Activated CD8-positive, alpha-beta T cell treated with anti-CD3 and anti-CD28 coated beads for 36 hours (primary cell): ENCODE data around the gene CDA. TPM values are rescaled to one million over a fixed set of nuclear protein-coding genes. Genes with fewer than 3 reads are reported as not detected.
A peak's percentile ranks its signal among the peaks of the same experiment; 100 is the strongest.

Source experiments
- ATAC-seq: fragments of 200-7000 bp; cut with Tn5 transposase; one replicate; pipeline ENCODE4 v1.10.0; 2021; ENCODE audit warnings: mild to moderate bottlenecking, moderate library complexity
- CTCF ChIA-PET: fragments of 350-600 bp; sonication (Branson Sonifier 250); formaldehyde crosslinking; loops from one replicate; lab custom pipeline; 2021; ENCODE audit warnings: antibody characterized with exemption; lab: Charles Lee
- POLR2A ChIA-PET: fragments of 350-600 bp; sonication (Branson Sonifier 250); formaldehyde crosslinking; loops from one replicate; lab custom pipeline; 2021; ENCODE audit warnings: antibody characterized with exemption; lab: Charles Lee
- DNase-seq: peaks from one replicate; pipeline ENCODE4 v3.0.0-alpha.2; 2020
- H3K27ac Mint-ChIP-seq: one replicate; pipeline ENCODE4 v1.8.0; 2021; ENCODE audit warnings: mild to moderate bottlenecking, mixed read lengths
- H3K27me3 Mint-ChIP-seq: one replicate; pipeline ENCODE4 v1.8.0; 2021; ENCODE audit warnings: mixed read lengths
- H3K36me3 Mint-ChIP-seq: one replicate; pipeline ENCODE4 v1.8.0; 2021; ENCODE audit warnings: low read depth, mixed read lengths
- H3K4me1 Mint-ChIP-seq: one replicate; pipeline ENCODE4 v1.8.0; 2021; ENCODE audit warnings: low read depth, mixed read lengths
- H3K4me3 Mint-ChIP-seq: one replicate; pipeline ENCODE4 v1.8.0; 2021; ENCODE audit warnings: mild to moderate bottlenecking, moderate library complexity, mixed read lengths
- H3K9me3 Mint-ChIP-seq: one replicate; pipeline ENCODE4 v1.8.0; 2021; ENCODE audit warnings: mixed read lengths
- intact Hi-C: fragments of 100-400 bp; cut with micrococcal nuclease; formaldehyde crosslinking; loops from one replicate; pipeline ENCODE4 v1.10.0; 2022
- total RNA-seq, 2 experiments: library from RNA; stranded (reverse); gene quantifications; one replicate each; pipeline ENCODE4 v1.2.3, GENCODE V29; 2021
- TF ChIP-seq, protein P1 (sequence below): fragments of 200-600 bp; IDR thresholded peaks from one replicate; pipeline ENCODE4 v1.8.0; 2022; ENCODE audit warnings: antibody characterized with exemption, mild to moderate bottlenecking

Gene CDA
- total RNA-seq, 2 experiments from 2014 or later: not detected

DNA sequence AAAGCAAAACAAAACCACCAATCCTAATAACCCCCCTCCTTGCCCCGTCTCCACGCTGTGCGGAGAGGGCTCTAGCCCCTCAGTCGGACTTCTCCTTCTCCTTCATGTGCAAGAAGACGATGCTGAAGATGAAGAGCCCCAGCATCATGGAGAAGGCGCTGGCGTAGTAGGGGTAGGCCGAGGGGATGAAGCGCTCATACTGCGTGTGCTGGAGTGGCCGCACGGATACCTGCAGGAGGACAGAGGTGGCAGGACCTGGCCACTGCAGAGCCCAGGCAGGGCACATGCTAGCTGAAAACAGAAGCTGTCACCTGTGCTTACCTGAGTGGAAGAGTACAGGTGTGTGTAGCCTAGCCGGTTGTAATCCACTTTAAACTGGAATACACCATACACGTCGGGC is 63.4 kb downstream of the CDA start:
- Mint-ChIP-seq H3K36me3 (peaks cover 68% of the 10 kb centered on the region), H3K27me3 (no peaks in the 10 kb centered on the region), H3K4me3 (no peak overlapping the region), H3K9me3 (no peaks in the 10 kb centered on the region), H3K4me1 (peaks cover 2% of the 10 kb centered on the region), H3K27ac (no peak overlapping the region)
- intact Hi-C loops: no loop called here
- no peak for DNase-seq
- ATAC-seq: no peak
- POLR2A ChIA-PET: interaction anchor here (1.6 kb wide), 1 partner anchor 14 kb away, joined by 5 read pairs; no protein-coding TSS in a partner anchor
- TF ChIP-seq, protein P1, sequence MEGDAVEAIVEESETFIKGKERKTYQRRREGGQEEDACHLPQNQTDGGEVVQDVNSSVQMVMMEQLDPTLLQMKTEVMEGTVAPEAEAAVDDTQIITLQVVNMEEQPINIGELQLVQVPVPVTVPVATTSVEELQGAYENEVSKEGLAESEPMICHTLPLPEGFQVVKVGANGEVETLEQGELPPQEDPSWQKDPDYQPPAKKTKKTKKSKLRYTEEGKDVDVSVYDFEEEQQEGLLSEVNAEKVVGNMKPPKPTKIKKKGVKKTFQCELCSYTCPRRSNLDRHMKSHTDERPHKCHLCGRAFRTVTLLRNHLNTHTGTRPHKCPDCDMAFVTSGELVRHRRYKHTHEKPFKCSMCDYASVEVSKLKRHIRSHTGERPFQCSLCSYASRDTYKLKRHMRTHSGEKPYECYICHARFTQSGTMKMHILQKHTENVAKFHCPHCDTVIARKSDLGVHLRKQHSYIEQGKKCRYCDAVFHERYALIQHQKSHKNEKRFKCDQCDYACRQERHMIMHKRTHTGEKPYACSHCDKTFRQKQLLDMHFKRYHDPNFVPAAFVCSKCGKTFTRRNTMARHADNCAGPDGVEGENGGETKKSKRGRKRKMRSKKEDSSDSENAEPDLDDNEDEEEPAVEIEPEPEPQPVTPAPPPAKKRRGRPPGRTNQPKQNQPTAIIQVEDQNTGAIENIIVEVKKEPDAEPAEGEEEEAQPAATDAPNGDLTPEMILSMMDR: no peak
- CTCF ChIA-PET: interaction anchor here (1.2 kb wide), 1 partner anchor 18 kb away, joined by 3 read pairs; no protein-coding TSS in a partner anchor

- DNase-seq (no peak), ATAC-seq (no peak)
- H3K27me3 Mint-ChIP-seq: no peaks in the 10 kb centered on the region
- H3K9me3 Mint-ChIP-seq: no peaks in the 10 kb centered on the region
- POLR2A ChIA-PET: interaction anchor here (0.6 to 1.2 kb wide), 2 partner anchors 13 to 273 kb away, joined by 3 to 4 read pairs; no protein-coding TSS in a partner anchor
- TF ChIP-seq, protein P1: no peak
- no peak overlapping the region for H3K4me3 Mint-ChIP-seq
- peaks cover 69% of the 10 kb centered on the region for H3K36me3 Mint-ChIP-seq
- H3K4me1 Mint-ChIP-seq: peaks cover 15% of the 10 kb centered on the region
- H3K27ac Mint-ChIP-seq: no peak overlapping the region
- intact Hi-C loops: no loop called here
- CTCF ChIA-PET: interaction anchor here (0.9 kb wide), 1 partner anchor 43 kb away, joined by 3 read pairs; no protein-coding TSS in a partner anchor
These were observed 65.3 kb downstream of the CDA start for GRCh38 chr1:20654104-20654690.

DNA sequence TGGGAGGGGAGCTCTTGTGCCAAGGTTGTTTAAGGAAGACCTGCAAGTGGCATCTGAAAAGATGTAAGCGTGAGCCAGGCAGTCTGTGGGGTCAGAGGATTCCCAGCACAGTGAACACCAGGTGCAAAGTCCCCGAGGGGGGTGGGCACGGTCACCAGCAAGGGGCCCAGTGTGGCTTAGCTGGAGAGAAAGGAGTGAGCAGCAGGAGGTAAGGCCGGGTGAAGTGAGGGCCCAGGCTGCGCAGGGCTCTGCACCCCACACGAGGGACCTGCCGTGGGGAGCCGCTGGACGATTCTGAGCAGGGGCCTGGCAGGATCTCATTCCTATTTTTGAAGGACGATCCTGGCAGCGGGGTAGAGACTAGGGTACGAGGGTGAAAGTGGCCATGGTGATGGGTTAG is 68.1 kb downstream of the CDA start:
- H3K4me1 Mint-ChIP-seq: peaks cover 28% of the 10 kb centered on the region
- TF ChIP-seq, protein P1: no peak
- peak overlapping the region; percentile 77 for H3K27ac Mint-ChIP-seq
- CTCF ChIA-PET: interaction anchor here (2.5 kb wide), 1 partner anchor 40 kb away, joined by 6 read pairs; no protein-coding TSS in a partner anchor
- DNase-seq (no peak), ATAC-seq (no peak)
- no peaks in the 10 kb centered on the region for H3K9me3 Mint-ChIP-seq
- intact Hi-C loops: no loop called here
- peaks cover 66% of the 10 kb centered on the region for H3K36me3 Mint-ChIP-seq
- no peaks in the 10 kb centered on the region for H3K27me3 Mint-ChIP-seq
- H3K4me3 Mint-ChIP-seq: no peak overlapping the region
- POLR2A ChIA-PET: interaction anchor here (1.0 kb wide), 1 partner anchor 11 kb away, joined by 4 read pairs; no protein-coding TSS in a partner anchor

DNA sequence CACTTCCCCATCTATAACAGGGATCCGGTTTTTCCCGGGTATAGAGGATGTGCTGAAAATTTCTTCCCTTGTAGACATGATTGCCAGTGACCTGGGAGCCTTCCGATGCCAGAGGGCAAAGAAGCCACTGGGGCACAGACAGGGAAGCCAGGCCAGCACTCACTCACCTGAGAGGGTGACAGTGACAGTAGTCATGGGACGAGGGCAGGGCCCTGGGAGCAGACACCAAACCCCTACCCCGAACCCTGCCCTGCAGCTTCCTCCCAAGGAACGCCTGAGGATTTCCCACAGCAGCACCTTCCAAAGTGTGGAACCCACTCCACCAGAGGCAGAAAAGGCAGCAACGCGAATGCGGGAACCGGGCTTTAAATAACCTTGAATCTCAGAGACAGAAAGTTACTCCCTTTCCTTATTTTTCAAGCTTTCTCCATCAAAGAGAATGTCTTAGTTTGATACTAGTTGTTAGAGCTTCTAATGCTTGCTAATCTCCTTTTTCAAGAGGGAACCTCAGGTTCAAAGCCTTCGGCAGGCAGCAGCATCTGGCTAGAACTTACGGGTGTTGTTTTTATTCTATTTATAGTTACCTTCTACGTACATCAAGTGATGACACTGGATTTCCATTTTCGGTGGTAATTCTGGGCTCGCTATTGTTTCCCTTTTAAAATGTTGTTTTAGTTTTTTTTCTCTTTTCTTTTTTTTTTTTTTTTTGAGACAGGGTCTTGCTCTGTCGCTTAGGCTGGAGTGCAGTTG is 69.4 kb downstream of the CDA start:
- DNase-seq: peak; percentile 23
- Mint-ChIP-seq H3K27me3 (no peaks in the 10 kb centered on the region), H3K4me1 (peaks cover 36% of the 10 kb centered on the region), H3K27ac (peak overlapping the region; percentile 99), H3K4me3 (peak overlapping the region; percentile 85), H3K9me3 (no peaks in the 10 kb centered on the region), H3K36me3 (peaks cover 54% of the 10 kb centered on the region)
- intact Hi-C loops: no loop called here
- ATAC-seq: no peak
- TF ChIP-seq, protein P1: no peak
- ChIA-PET POLR2A (interaction anchor here (0.6 to 3.6 kb wide), 3 partner anchors 10 to 162 kb away, joined by 3 to 19 read pairs (median 3); partner anchors contain the start of gene MUL1), CTCF (interaction anchor here (0.8 kb wide), 1 partner anchor 37 kb away, joined by 3 read pairs; no protein-coding TSS in a partner anchor)
